Muscle of back (tissue), 11 donors: ENCODE results near the gene CINP. TPM values are rescaled to one million over a fixed set of nuclear protein-coding genes. Genes with fewer than 3 reads are reported as not detected.
"Not testable (repeated sequence)": the region's sequence is repeated elsewhere in the genome, so short reads cannot be mapped to it uniquely, and the experiment has no call there.

Experiments used
- DNase-seq, 3 donors: peaks; one replicate each; pipeline versions ENCODE4 v3.0.0 to v3.0.0-alpha.2; 2013
- polyA plus RNA-seq, 10 donors: library from polyadenylated mRNA; unstranded; fragments of 120-200 nt; gene quantifications; one replicate each; pipeline ENCODE4 v1.2.1, GENCODE V29; 2013; ENCODE audit not compliant: insufficient read length in 10 of 10

CINP gene
- polyA plus RNA-seq, 10 donors, result 25.1 to 37.9 (median 31.0) TPM

- no peak for DNase-seq
Measured at GRCh38 chr14:102360388-102360787, 2.3 kb downstream of the CINP start.

GRCh38 chr14:102359341-102359740, 3.3 kb downstream of the CINP start:
- no peak for DNase-seq

- DNase-seq, result no peak
Measured at GRCh38 chr14:102356280-102356679, 6.4 kb downstream of the CINP start.

GRCh38 chr14:102353126-102353619, 9.5 kb downstream of the CINP start:
- no peak for DNase-seq

- no peak for DNase-seq
Measured at GRCh38 chr14:102352213-102352612, 10.5 kb downstream of the CINP start.

GRCh38 chr14:102351593-102351992, 11.1 kb downstream of the CINP start:
- DNase-seq, result not testable (repeated sequence)

- DNase-seq, result no peak
Measured at GRCh38 chr14:102351023-102351422, 11.7 kb downstream of the CINP start.

- DNase-seq, result no peak
Measured at GRCh38 chr14:102348376-102348775, 14.3 kb downstream of the CINP start.

- no peak for DNase-seq
Measured at GRCh38 chr14:102346645-102347044, 16.0 kb downstream of the CINP start.

GRCh38 chr14:102345232-102345631, 17.5 kb downstream of the CINP start:
- DNase-seq, result no peak

- no peak for DNase-seq
Measured at GRCh38 chr14:102344485-102344884, 18.2 kb downstream of the CINP start.

- DNase-seq, result no peak
Measured at GRCh38 chr14:102344084-102344483, 18.6 kb downstream of the CINP start.

GRCh38 chr14:102342238-102342637, 20.5 kb downstream of the CINP start:
- DNase-seq, result no peak

- DNase-seq, result no peak
Measured at GRCh38 chr14:102341566-102341965, 21.1 kb downstream of the CINP start.

- no peak for DNase-seq
Measured at GRCh38 chr14:102338724-102339123, 24.0 kb downstream of the CINP start.

- DNase-seq, result no peak
Measured at GRCh38 chr14:102335163-102335562, 27.5 kb downstream of the CINP start.

- DNase-seq, result no peak
Measured at GRCh38 chr14:102333795-102334705, 28.6 kb downstream of the CINP start.

GRCh38 chr14:102333390-102333789, 29.3 kb downstream of the CINP start:
- DNase-seq, result no peak

- no peak for DNase-seq
Measured at GRCh38 chr14:102330806-102331205, 31.9 kb downstream of the CINP start.

GRCh38 chr14:102329381-102329780, 33.3 kb downstream of the CINP start:
- DNase-seq, result not testable (repeated sequence)

GRCh38 chr14:102326583-102326982, 36.1 kb downstream of the CINP start:
- DNase-seq, result no peak

- DNase-seq, result no peak
Measured at GRCh38 chr14:102325791-102326345, 36.8 kb downstream of the CINP start.

- no peak for DNase-seq
Measured at GRCh38 chr14:102323102-102323501, 39.6 kb downstream of the CINP start.
